VCaP (cell line): Measurements from ENCODE around the gene NECTIN3.

Experiments used
- H3K27ac ChIP-seq: fragments of 450-650 bp; 2 replicates; pipeline ENCODE4 v1.5.1; 2017
- CTCF ChIP-seq: fragments of 450-650 bp; conservative IDR thresholded peaks from 2 replicates; pipeline ENCODE4 v1.5.1; 2017; ENCODE audit warnings: mild to moderate bottlenecking, moderate library complexity

Gene NECTIN3

GRCh38 chr3:111210003-111210711 lies 138.5 kb downstream of the NECTIN3 start:
- no peak overlapping the region for H3K27ac ChIP-seq
- TF ChIP-seq CTCF, result no peak

GRCh38 chr3:111210866-111211564 lies 139.4 kb downstream of the NECTIN3 start:
- no peak for TF ChIP-seq CTCF
- no peak overlapping the region for H3K27ac ChIP-seq

GRCh38 chr3:111212511-111212910 lies 140.9 kb downstream of the NECTIN3 start:
- no peak for TF ChIP-seq CTCF
- H3K27ac ChIP-seq, result no peak overlapping the region

GRCh38 chr3:111215481-111215880 lies 143.9 kb downstream of the NECTIN3 start:
- no peak overlapping the region for H3K27ac ChIP-seq
- TF ChIP-seq CTCF, result no peak

- H3K27ac ChIP-seq, result no peak overlapping the region
- no peak for TF ChIP-seq CTCF
These were observed 147.0 kb downstream of the NECTIN3 start for GRCh38 chr3:111218615-111219014.

GRCh38 chr3:111227216-111227615 lies 155.6 kb downstream of the NECTIN3 start:
- TF ChIP-seq CTCF, result no peak
- no peak overlapping the region for H3K27ac ChIP-seq

- no peak overlapping the region for H3K27ac ChIP-seq
- TF ChIP-seq CTCF, result no peak
These were observed 157.7 kb downstream of the NECTIN3 start for GRCh38 chr3:111229301-111229700.
